ENCODE data around the gene TMED9. TPM values are rescaled to one million over a fixed set of nuclear protein-coding genes. Genes with fewer than 3 reads are reported as not detected.
A peak's percentile ranks its signal among the peaks of the same experiment; 100 is the strongest.

Gene TMED9
- 286 and 291 TPM in 2 replicates for total RNA-seq
- polyA plus RNA-seq, result 314 and 331 TPM in 2 replicates
- polyA plus RNA-seq (2011; cell fraction: cytosol; rRNA removed), result 413 and 420 TPM in 2 replicates
- 160 and 161 TPM in 2 replicates for polyA plus RNA-seq (2011; cell fraction: nucleus; rRNA removed)
- 279 and 302 TPM in 2 replicates for polyA plus RNA-seq (2012)
- polyA minus RNA-seq, result 266 and 285 TPM in 2 replicates
- polyA minus RNA-seq (2011; cell fraction: cytosol; rRNA and poly(A)+ RNA removed), result 47.3 TPM
- polyA minus RNA-seq (2011; cell fraction: nucleus; rRNA and poly(A)+ RNA removed), result 59.5 and 68.2 TPM in 2 replicates
- Bru-seq, nascent RNA, result percentile 82 among the genes with signal in this experiment
- BruChase-seq, experiment 1, labeled RNA remaining after a 6-hour chase, result percentile 98 among the genes with signal in this experiment
- percentile 90 among the genes with signal in this experiment for BruChase-seq, experiment 2, labeled RNA remaining after a 2-hour chase
- long read RNA-seq, transcript TMED9-201 (5 exons, 1,473 nt), result major isoform, 540 of 627 reads
- long read RNA-seq, partial matches to known transcripts, result 74 of 627 reads
- long read RNA-seq, other reads (novel, unspliced or antisense), result 7 of 627 reads

DNA sequence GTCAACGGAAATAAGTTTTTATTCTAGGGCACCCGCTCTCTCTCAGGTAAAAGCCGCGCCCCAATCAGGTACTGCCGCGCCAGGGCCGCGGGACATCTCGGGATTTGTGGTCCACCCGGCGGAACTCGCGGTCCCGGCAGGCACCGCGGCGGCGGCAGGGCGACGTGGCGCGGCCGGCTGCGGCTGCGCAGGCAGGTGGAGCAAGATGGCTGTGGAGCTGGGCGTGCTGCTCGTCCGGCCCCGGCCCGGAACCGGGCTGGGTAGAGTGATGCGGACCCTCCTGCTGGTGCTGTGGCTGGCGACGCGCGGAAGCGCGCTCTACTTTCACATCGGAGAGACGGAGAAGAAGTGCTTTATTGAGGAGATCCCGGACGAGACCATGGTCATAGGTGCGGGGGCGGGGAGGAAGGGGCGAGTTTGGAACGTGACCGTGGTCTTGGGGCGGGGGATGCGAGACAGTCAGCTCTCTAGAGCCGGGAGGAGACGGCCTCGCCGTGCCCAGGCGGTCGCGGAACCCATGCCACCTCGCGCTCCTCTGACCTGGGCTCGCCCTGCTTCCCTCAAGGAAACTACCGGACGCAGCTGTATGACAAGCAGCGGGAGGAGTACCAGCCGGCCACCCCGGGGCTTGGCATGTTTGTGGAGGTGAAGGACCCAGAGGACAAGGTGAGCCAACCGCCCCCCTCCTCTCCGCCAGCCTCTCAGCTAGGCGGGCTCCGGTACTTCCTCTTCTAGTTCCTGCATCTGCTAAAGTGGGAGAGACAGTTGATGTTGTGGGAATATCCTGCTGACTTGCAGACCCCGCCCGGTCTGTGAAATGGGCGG, at the start of gene TMED9:
Gene TMED9 (plus strand): TSS at position 194 of the 825 bp plus-strand sequence. CDS start 12 bp downstream, at position 206.
- DNase-seq (ENCODE audit: low read depth, low spot score), result peak; percentile 92
- ChIA-PET CTCF (interaction anchor here (1.0 to 3.2 kb wide), 3 partner anchors 15 to 46 kb away, joined by 3 to 15 read pairs (median 5); no protein-coding TSS in a partner anchor), POLR2A (no interaction called here)
- Histone ChIP-seq H3K79me2 (ENCODE audit: control insufficient read depth, insufficient read depth, low read length) (peaks cover 23% of the 10 kb centered on the region), H3K36me3 (ENCODE audit: control insufficient read depth in 2 of 2, extremely low read depth in 1 of 2, insufficient read depth in 2 of 2, low read length in 2 of 2) (peaks cover 16 to 33% of the 10 kb centered on the region in 2 experiments), H4K20me1 (replicated peaks; ENCODE audit: control insufficient read depth, extremely low read depth, insufficient read depth, low read length) (no peaks in the 10 kb centered on the region), H3K9ac (replicated peaks; ENCODE audit: extremely low read depth, insufficient read depth, low read length) (peak within 1 kb of the TSS; percentile 91), H3K4me1 (ENCODE audit: control insufficient read depth, extremely low read depth, insufficient read depth, low read length) (peaks cover 9% of the 10 kb centered on the region), H3K4me3 (replicated peaks in 1 of 3; ENCODE audit: insufficient read depth in 1 of 3, low read depth in 1 of 3, low read length in 3 of 3) (peak within 1 kb of the TSS; percentile 72 to 92 (median 90)), H3K27ac (ENCODE audit: insufficient read depth, low read depth, low read length) (peak within 1 kb of the TSS; percentile 64), H3K9me1 (replicated peaks; ENCODE audit: control insufficient read depth, extremely low read depth, insufficient read depth, low read length) (no peaks in the 10 kb centered on the region), H3K4me2 (ENCODE audit: insufficient read depth, low read length) (peak within 1 kb of the TSS; percentile 67), H3K27me3 (ENCODE audit: control insufficient read depth in 2 of 2, insufficient read depth in 2 of 2, low read length in 2 of 2) (peaks cover 13 to 33% of the 10 kb centered on the region in 2 experiments), H2AFZ (ENCODE audit: low read depth, low read length) (peak within 1 kb of the TSS; percentile 80), H3K9me3 (replicated peaks; ENCODE audit: control insufficient read depth, insufficient read depth, low read length) (no peaks in the 10 kb centered on the region)
- dilution Hi-C loops (cut with MboI; ENCODE audit: extremely low pct_ligation_motif_present, low sequenced_read_pairs), result no loop called here
- peak; percentile 85 for FAIRE-seq
- TSS peak; percentile 52 for BruUV-seq (replicated peaks)
- intact Hi-C loops (cut with micrococcal nuclease), result loop anchor here (1.0 to 10.0 kb wide), 4 partner anchors 8 to 1207 kb away; partner anchors contain the start of genes B4GALT7, FAM193B, HIGD2A and NOP16
- TF ChIP-seq POLR2A (IDR thresholded peaks at IDR 0.05; ENCODE audit: low read depth, low read length) (peak; percentile 96), JUN (IDR thresholded peaks at IDR 0.05; ENCODE audit: borderline replicate concordance, insufficient read depth, insufficient read length, low read depth) (no peak), CTCF (IDR thresholded peaks at IDR 0.05; ENCODE audit: extremely low read depth in 1 of 2, insufficient read depth in 1 of 2, low read depth in 1 of 2, low read length in 2 of 2) (no peak), GATA2 (IDR thresholded peaks at IDR 0.05; ENCODE audit: insufficient read depth, insufficient read length, low read depth, low read length) (no peak), POLR2AphosphoS5 (IDR thresholded peaks at IDR 0.05; ENCODE audit: insufficient read depth, low read depth, low read length) (peak; percentile 95), FOS (IDR thresholded peaks at IDR 0.05; ENCODE audit: borderline replicate concordance, insufficient read depth, low read length) (no peak), MYC (IDR thresholded peaks at IDR 0.05; ENCODE audit: low read depth, low read length) (peak; percentile 47)
